Stomach smooth muscle (tissue), 2 donors: ENCODE measurements around the gene DLG2.

Source experiments
- H3K27ac ChIP-seq: one replicate; pipeline ENCODE4 v1.7.0; 2013; ENCODE audit warnings: mild to moderate bottlenecking, low read length, inconsistent platforms
- H3K27me3 ChIP-seq, 2 donors: one replicate each; pipeline ENCODE4 v1.7.0; 2013; ENCODE audit warnings: low read length in 2 of 2; ENCODE audit not compliant: insufficient read depth in 2 of 2, control insufficient read depth in 1 of 2
- H3K36me3 ChIP-seq, 2 donors: one replicate each; pipeline ENCODE4 v1.7.0; 2013; ENCODE audit warnings: low read length in 2 of 2; ENCODE audit not compliant: control insufficient read depth in 2 of 2, insufficient read depth in 2 of 2
- H3K4me1 ChIP-seq: one replicate; pipeline ENCODE4 v1.7.0; 2013; ENCODE audit warnings: low read length; ENCODE audit not compliant: control insufficient read depth, insufficient read depth
- H3K4me3 ChIP-seq, 2 donors: one replicate each; pipeline ENCODE4 v1.7.0; 2013; ENCODE audit warnings: low read length in 2 of 2
- H3K9ac ChIP-seq, 2 donors: one replicate each; pipeline ENCODE4 v1.7.0; 2013; ENCODE audit warnings: low read length in 2 of 2, mild to moderate bottlenecking in 1 of 2
- H3K9me3 ChIP-seq, 2 donors: one replicate each; pipeline ENCODE4 v1.7.0; 2013; ENCODE audit warnings: low read length in 2 of 2; ENCODE audit not compliant: control insufficient read depth in 2 of 2
- donor health status: healthy.
- donor health status: Pancreatic carcinoma.

DLG2 gene

GRCh38 chr11:84255483-84255882, 1371.7 kb downstream of the DLG2 start:
- Histone ChIP-seq H3K9me3 (no peaks in the 10 kb centered on the region), H3K9ac (no peak overlapping the region), H3K4me3 (no peak overlapping the region), H3K27me3 (no peaks in the 10 kb centered on the region), H3K4me1 (no peaks in the 10 kb centered on the region), H3K36me3 (no peaks in the 10 kb centered on the region), H3K27ac (no peak overlapping the region)

- Histone ChIP-seq H3K27me3 (no peaks in the 10 kb centered on the region), H3K36me3 (no peaks in the 10 kb centered on the region), H3K27ac (no peak overlapping the region), H3K9ac (no peak overlapping the region), H3K4me3 (no peak overlapping the region), H3K9me3 (no peaks in the 10 kb centered on the region), H3K4me1 (no peaks in the 10 kb centered on the region)
Measured at GRCh38 chr11:84250834-84251613, 1376.1 kb downstream of the DLG2 start.

GRCh38 chr11:84249344-84250135, 1377.6 kb downstream of the DLG2 start:
- Histone ChIP-seq H3K9me3 (no peaks in the 10 kb centered on the region), H3K9ac (no peak overlapping the region), H3K27me3 (no peaks in the 10 kb centered on the region), H3K36me3 (no peaks in the 10 kb centered on the region), H3K4me3 (no peak overlapping the region), H3K27ac (no peak overlapping the region), H3K4me1 (no peaks in the 10 kb centered on the region)

GRCh38 chr11:84247926-84248325, 1379.2 kb downstream of the DLG2 start:
- H3K27ac ChIP-seq = no peak overlapping the region

GRCh38 chr11:84247129-84247528, 1380.0 kb downstream of the DLG2 start:
- Histone ChIP-seq H3K27me3 (no peaks in the 10 kb centered on the region), H3K4me3 (no peak overlapping the region), H3K36me3 (no peaks in the 10 kb centered on the region), H3K9ac (no peak overlapping the region), H3K27ac (no peak overlapping the region), H3K9me3 (no peaks in the 10 kb centered on the region), H3K4me1 (no peaks in the 10 kb centered on the region)

More at GRCh38 chr11:84247926-84248325, 1379.2 kb downstream of the DLG2 start:
- Histone ChIP-seq H3K9me3 (no peaks in the 10 kb centered on the region), H3K36me3 (no peaks in the 10 kb centered on the region), H3K27me3 (no peaks in the 10 kb centered on the region), H3K4me3 (no peak overlapping the region), H3K9ac (no peak overlapping the region), H3K4me1 (no peaks in the 10 kb centered on the region)

GRCh38 chr11:84243629-84244263, 1383.4 kb downstream of the DLG2 start:
- H3K36me3 ChIP-seq = no peaks in the 10 kb centered on the region
- no peak overlapping the region for H3K27ac ChIP-seq
- H3K4me1 ChIP-seq = no peaks in the 10 kb centered on the region
- no peak overlapping the region for H3K9ac ChIP-seq
- H3K9me3 ChIP-seq = no peaks in the 10 kb centered on the region
- no peak overlapping the region for H3K4me3 ChIP-seq
- H3K27me3 ChIP-seq = no peaks in the 10 kb centered on the region

GRCh38 chr11:84241343-84242131, 1385.6 kb downstream of the DLG2 start:
- H3K27me3 ChIP-seq = no peaks in the 10 kb centered on the region
- no peak overlapping the region for H3K4me3 ChIP-seq
- no peaks in the 10 kb centered on the region for H3K36me3 ChIP-seq
- H3K27ac ChIP-seq = no peak overlapping the region
- H3K4me1 ChIP-seq = no peaks in the 10 kb centered on the region
- no peak overlapping the region for H3K9ac ChIP-seq
- H3K9me3 ChIP-seq = no peaks in the 10 kb centered on the region

GRCh38 chr11:84240847-84241246, 1386.3 kb downstream of the DLG2 start:
- Histone ChIP-seq H3K4me3 (no peak overlapping the region), H3K4me1 (no peaks in the 10 kb centered on the region), H3K9ac (no peak overlapping the region), H3K27me3 (no peaks in the 10 kb centered on the region), H3K9me3 (no peaks in the 10 kb centered on the region), H3K36me3 (no peaks in the 10 kb centered on the region), H3K27ac (no peak overlapping the region)

- H3K4me3 ChIP-seq = no peak overlapping the region
- H3K27ac ChIP-seq = no peak overlapping the region
- H3K9ac ChIP-seq = no peak overlapping the region
- H3K4me1 ChIP-seq = no peaks in the 10 kb centered on the region
- no peaks in the 10 kb centered on the region for H3K36me3 ChIP-seq
- H3K9me3 ChIP-seq = no peaks in the 10 kb centered on the region
- H3K27me3 ChIP-seq = no peaks in the 10 kb centered on the region
Measured at GRCh38 chr11:84236436-84236835, 1390.7 kb downstream of the DLG2 start.

GRCh38 chr11:84234462-84235202, 1392.5 kb downstream of the DLG2 start:
- no peaks in the 10 kb centered on the region for H3K4me1 ChIP-seq
- H3K27me3 ChIP-seq = no peaks in the 10 kb centered on the region
- H3K27ac ChIP-seq = no peak overlapping the region
- H3K4me3 ChIP-seq = no peak overlapping the region
- H3K9me3 ChIP-seq = no peaks in the 10 kb centered on the region
- H3K9ac ChIP-seq = no peak overlapping the region
- no peaks in the 10 kb centered on the region for H3K36me3 ChIP-seq
